ENCODE results near the gene ZBTB32.

Gene ZBTB32

DNA sequence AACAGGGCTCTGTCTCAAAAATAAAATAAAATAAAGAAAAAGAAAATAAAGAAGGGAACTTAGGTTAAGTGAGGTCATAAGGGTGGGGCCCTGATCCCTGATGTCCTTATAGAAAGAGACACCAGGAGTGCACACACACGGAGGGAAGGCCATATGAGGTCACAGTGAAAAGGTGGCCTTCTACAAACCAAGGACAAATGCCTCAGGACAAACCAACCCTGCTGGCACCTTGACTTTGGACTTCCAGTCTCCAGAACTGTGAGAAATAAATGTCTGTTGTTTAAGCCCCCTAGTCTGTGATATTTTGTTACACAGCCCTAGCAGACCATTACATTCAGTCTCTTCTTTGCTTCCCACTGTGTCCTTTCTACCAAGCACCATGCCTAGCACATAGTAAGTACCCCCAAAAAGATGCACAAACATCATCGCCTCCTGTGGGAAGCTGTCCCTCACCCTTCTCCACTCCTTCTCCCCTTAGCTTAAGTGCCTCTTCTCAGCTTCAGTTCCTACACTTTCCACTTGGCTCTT lies 8.4 kb upstream of the ZBTB32 start:
- DNase-seq (ENCODE audit: low read depth in 2 of 2): no peak

DNA sequence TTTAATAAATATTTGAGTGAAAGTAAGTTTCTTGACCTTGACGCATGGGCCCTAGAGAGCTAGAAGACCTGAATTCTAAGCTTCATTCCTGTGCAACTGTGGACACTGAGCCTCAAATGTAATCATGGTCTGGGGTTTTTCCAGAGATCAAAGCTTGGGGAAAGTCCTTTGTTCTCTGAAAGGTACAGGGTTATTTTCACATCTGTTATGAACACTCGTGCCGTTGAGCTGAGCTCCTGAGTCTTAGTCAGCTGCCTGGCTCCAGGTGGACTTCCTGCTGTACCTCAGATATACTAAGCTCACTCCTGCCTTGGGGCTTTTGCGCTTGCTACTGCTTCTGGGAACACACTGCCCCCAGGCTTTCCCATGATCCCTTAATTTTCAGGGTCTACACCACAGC lies 7.5 kb upstream of the ZBTB32 start:
- DNase-seq (ENCODE audit: low read depth in 2 of 2): no peak

GRCh38 chr19:35702223-35703012 lies 1.9 kb upstream of the ZBTB32 start:
- peak; percentile 85 to 90 for DNase-seq (ENCODE audit: low read depth in 2 of 2)

DNA sequence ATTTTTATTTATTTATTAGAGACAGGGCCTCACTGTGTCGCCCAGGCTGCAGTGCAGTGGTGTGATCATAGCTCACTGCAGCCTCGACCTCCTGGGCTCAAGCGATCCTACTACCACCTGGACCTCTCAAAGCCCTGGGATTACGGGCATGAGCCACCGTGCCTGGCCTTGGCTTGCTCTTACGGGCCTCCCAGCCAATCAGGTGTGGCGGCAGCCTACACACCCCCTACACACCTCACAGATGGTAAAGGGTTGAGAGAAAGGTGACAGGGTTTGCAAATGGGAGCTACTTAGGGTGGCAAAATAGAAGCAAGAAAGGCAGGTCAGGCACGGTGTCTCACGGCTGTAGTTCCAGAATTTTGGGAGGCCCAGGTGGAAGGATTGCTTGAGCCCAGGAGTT lies 1.0 kb upstream of the ZBTB32 start:
- no peak for DNase-seq (ENCODE audit: low read depth in 2 of 2)

DNA sequence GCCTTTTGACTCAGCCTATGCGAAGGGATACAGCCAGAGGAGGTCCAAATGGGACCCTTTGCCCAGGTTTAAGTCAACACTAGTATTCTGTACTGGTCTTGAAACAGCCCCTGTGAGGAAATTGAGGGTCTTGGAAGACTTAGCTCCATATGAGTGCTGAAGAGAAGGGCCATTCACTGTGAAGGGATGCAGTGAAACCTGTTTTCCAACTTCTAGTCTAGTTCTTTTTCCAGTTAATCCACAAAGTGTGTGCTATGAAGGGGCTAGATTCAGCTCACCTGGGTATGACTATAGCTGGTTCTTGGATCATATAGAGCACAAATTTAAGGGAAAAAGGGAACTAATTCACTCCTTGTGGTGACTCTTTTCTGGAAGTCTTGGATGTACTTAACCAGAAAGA lies 4.0 kb downstream of the ZBTB32 start:
- no peak for DNase-seq (ENCODE audit: low read depth in 2 of 2)

DNA sequence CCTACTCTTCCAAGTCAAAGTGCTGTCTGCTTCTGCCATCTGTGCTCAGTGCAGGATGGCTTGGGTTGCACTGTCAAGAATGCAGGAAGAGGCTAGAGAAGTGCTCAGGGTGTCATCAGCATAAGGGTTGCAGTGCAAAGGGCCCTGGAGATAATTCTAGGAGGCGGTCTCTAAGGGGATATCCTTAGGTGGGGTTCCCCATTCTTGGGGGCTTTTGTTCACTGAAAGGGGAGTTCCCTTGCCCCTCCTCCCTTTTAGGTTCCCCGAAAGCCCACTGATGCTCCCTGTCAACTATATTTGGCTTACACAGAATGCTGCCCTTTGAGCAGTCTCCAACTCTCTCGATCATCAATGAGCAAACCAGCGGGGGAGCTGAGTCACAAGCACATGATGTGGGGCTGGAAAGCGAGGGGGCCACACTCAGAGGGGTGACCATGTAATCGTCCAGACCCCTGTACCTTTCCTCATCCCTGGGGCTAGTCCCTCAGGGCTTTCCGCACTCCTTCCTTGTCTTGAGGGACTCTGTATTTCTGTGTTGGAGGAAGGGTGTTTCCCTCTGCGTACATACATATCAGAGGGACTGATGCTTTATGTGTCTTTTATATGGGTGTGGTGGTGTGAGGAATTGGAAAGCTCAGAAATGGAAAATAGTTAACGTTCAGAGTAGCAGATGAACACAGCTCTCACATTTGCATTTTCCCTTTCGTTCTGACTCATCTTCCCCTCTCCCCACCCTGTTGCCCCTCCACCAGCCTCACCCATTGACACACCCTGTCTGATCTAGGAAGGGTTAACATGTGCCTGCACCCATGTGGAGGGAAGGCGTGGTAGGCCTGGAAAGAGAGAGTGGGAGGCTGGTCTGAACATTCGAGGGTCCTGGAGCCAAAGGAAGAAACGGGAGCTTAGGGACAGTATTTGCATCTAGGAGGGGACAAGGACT lies 6.7 kb downstream of the ZBTB32 start:
- DNase-seq (ENCODE audit: low read depth in 2 of 2): peak in 1 of 2 donors; percentile 44

DNA sequence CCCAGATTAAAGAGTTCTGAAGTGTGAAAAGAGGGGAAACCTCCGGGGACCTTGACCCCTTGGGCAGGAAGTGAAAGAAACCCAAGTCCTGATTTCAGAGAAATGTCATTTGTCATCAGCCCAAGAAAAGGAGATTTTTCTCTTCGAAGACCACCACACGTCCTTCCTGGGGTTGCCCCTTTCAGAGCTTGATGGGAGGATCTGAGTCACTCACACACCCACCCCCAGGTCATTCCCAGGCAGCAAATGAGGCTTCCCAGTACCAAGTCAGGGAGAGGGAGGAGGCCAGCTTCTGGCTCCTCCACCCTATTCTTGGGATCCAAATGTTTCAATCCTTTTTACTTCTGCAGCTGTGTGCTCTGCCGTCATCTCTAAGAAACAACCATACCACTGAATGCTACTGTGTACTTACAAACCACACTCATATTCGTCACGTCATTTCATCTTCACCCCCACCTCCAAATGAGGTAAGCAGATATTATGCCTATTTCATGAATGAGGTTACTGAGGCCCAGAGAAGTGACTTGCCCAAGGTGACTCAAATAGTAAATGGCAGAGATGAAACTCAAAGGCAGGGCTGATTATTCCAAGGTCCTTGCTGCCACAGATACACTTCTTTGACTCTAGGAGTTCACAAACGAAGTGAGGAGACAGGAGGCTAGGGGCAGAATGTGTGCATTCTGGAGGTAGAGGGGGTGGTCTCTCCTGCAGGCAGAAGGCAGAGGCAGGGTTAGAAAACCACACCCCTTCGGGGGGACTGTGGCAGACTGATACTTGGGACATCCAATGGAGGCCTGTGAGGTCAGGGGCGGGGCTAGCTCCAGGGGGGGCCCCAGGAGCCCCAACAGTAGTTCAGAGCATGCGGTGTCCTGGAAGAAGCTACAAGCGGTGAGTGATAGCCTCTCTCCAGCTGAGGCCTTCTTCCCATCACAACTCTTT lies 8.5 kb downstream of the ZBTB32 start:
- peak in 1 of 2 donors; percentile 49 for DNase-seq (ENCODE audit: low read depth in 2 of 2)

DNA sequence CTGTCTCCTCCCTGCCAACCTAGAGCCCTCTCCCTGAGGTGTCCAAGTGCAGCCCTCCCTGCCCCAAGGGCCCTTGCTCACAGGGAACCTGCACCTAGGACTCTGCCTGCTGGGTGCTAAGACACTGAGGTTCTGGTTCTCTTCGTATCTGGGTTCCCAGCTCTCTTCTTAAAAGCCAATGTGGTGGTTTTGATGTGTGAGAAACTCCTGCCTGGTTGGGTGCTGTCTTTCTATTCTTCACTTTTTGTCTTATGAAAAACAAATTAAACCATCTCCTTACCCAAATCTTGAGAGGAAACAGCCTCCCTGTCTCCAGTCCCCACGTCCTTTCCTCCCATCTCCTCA lies 9.1 kb downstream of the ZBTB32 start:
- no peak for DNase-seq (ENCODE audit: low read depth in 2 of 2)

DNA sequence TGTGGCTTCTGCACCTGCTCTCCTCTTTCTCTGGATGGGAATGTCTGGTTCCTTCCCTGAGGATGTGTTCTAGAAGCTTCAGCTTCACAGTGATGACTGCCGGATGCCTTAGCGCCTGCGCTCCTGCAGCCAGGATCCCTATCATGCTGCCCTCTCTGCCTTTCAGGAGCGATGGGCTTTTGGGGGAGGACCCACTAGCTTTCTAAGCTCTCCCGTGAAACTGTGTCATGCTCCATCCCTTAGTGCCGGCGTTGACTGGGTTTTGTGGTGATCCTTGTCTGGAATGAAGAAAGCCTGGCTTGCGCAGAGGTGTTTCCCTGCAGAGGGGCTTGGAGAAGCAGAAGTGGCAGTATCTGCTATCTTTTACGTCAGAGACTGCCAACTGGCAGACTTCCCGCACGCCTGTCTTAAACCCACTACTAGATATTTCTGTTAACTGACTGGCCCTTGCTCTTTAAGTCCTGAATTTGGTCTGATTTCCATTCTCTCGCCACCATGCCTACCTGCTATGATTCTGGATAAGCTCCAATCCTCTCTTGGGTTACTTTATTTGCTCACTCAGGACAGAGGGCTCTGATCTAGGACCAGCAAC lies 9.6 kb downstream of the ZBTB32 start:
- no peak for DNase-seq (ENCODE audit: low read depth in 2 of 2)

DNA sequence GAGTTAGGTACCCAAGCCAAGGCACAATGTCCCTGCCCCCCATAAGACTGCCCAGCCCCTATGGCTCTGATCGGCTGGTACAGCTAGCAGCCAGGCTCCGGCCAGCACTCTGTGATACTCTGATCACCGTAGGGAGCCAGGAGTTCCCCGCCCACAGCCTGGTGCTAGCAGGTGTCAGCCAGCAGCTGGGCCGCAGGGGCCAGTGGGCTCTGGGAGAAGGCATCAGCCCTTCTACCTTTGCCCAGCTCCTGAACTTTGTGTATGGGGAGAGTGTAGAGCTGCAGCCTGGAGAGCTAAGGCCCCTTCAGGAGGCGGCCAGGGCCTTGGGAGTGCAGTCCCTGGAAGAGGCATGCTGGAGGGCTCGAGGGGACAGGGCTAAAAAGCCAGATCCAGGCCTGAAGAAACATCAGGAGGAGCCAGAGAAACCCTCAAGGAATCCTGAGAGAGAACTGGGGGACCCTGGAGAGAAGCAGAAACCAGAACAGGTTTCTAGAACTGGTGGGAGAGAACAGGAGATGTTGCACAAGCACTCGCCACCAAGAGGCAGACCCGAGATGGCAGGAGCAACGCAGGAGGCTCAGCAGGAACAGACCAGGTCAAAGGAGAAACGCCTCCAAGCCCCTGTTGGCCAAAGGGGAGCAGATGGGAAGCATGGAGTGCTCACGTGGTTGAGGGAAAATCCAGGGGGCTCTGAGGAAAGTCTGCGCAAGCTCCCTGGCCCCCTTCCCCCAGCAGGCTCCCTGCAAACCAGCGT lies 10.4 kb downstream of the ZBTB32 start:
- no peak for DNase-seq (ENCODE audit: low read depth in 2 of 2)

GRCh38 chr19:35715355-35715809 lies 11.0 kb downstream of the ZBTB32 start:
- no peak for DNase-seq (ENCODE audit: low read depth in 2 of 2)

- DNase-seq (ENCODE audit: low read depth in 2 of 2): no peak
These were observed 11.8 kb downstream of the ZBTB32 start for GRCh38 chr19:35715981-35716800.

GRCh38 chr19:35716801-35717664 lies 12.7 kb downstream of the ZBTB32 start:
- DNase-seq (ENCODE audit: low read depth in 2 of 2): peak; percentile 91 to 95

DNA sequence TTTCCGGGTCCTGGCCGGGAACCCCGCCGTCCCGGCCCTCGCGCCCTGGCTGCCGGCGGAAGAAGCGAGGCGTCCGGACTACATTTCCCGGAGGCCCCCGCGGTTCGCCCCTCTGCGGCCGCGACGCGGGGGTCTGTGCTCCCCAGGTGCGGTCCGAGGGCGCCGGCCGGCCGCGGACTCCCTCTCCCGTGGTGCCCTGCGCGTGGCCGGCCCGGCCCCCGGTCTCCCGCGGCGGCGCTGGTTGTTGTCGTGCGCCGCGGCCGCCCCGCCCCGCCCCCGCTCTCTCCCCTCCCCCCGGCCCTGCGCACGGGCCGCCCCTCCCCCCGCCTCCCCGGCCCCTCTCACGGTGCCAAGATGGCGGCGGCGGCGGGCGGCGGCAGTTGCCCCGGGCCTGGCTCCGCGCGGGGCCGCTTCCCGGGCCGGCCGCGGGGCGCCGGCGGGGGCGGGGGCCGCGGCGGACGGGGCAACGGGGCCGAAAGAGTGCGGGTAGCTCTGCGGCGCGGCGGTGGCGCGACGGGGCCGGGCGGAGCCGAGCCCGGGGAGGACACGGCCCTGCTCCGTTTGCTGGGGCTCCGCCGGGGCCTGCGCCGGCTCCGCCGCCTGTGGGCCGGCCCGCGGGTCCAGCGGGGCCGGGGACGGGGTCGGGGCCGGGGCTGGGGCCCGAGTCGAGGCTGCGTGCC lies 13.4 kb downstream of the ZBTB32 start, which contains the start of gene KMT2B:
TSS of gene KMT2B (plus strand) at position 339 of the 680 bp plus-strand sequence. CDS start at position 355, 16 bp downstream.
- no peak for DNase-seq (ENCODE audit: low read depth in 2 of 2)

DNA sequence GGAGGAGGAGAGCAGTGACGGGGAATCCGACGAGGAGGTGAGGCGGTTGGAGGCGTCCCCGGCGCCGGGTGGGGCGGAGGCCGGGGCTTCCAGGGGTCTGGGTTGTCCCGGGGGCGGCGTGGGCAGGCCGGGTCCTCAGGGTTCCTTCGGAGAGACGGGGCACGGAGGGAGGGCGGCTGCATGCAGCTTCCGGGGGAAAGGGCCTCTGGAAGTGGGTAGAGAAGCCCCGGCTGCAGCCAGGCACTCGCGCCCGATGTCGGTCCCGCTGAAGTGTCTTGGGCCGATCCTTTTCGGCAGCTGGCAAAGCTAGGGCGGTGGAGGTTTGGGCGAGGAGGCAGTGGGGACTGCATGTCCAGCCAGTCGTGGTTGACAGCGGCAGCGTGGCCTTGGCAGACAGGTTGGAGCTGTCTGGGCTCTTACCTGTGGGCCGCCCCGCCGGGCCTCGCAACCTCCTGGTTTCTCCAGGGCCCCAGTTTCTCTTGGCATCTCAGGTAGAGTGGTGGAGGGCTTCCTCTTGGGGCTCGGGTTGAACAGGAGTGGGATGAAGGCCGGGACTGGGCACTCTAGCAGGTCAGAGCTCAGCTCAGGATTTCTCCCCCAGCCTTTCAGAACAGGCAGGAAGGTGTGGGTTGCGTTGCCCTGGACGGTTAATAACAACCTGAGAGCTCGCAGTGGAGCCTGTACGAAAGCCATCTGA lies 14.1 kb downstream of the ZBTB32 start:
- DNase-seq (ENCODE audit: low read depth in 2 of 2): peak; percentile 43 to 52

GRCh38 chr19:35719402-35720162 lies 15.2 kb downstream of the ZBTB32 start:
- no peak for DNase-seq (ENCODE audit: low read depth in 2 of 2)

Data from activated CD8-positive, alpha-beta memory T cell treated with anti-CD3 and anti-CD28 coated beads for 4 hours (primary cell).